Left ventricle myocardium inferior (tissue), 1 donor: Measurements from ENCODE around the gene REL. TPM values are rescaled to one million over a fixed set of nuclear protein-coding genes. Genes with fewer than 3 reads are reported as not detected.

Experiments used
- DNase-seq: peaks from one replicate; pipeline ENCODE4 v3.0.0-alpha.2; 2020
- H3K27ac ChIP-seq: fragments of 200-600 bp; replicated peaks from 2 replicates; pipeline ENCODE4 v1.8.0; 2021
- H3K27me3 ChIP-seq: fragments of 200-600 bp; 2 replicates; pipeline ENCODE4 v1.8.0; 2021; ENCODE audit warnings: low read depth
- H3K36me3 ChIP-seq: fragments of 200-600 bp; 2 replicates; pipeline ENCODE4 v1.8.0; 2021
- H3K4me1 ChIP-seq: fragments of 200-600 bp; 2 replicates; pipeline ENCODE4 v1.8.0; 2021
- H3K4me3 ChIP-seq: fragments of 200-600 bp; 2 replicates; pipeline ENCODE4 v1.8.0; 2021; ENCODE audit warnings: mild to moderate bottlenecking, moderate library complexity
- H3K9me3 ChIP-seq: fragments of 200-600 bp; replicated peaks from 2 replicates; pipeline ENCODE4 v1.8.0; 2021
- CTCF ChIP-seq: fragments of 200-600 bp; IDR thresholded peaks from 2 replicates; pipeline ENCODE4 v1.8.0; 2021; ENCODE audit warnings: antibody characterized with exemption, mild to moderate bottlenecking, borderline replicate concordance
- intact Hi-C: fragments of 100-400 bp; cut with micrococcal nuclease; formaldehyde crosslinking; loops from one replicate; pipeline ENCODE4 v1.11.0; 2022
- total RNA-seq: library from RNA; stranded (reverse); fragmentation: NEBNext Ultra II Directional; extraction: Animal tissue kit (Norgen Biotek cat#: 25700); gene quantifications from one replicate; pipeline ENCODE4 v1.2.1, GENCODE V29; 2021
- donor health status: DM: no; HTN: yes; CAD: no; lungs with severe emphysema.

REL gene
- total RNA-seq, 1 donor from 2014 or later, result 5.0 TPM

- no peak for TF ChIP-seq CTCF
- H3K27me3 ChIP-seq, result no peaks in the 10 kb centered on the region
- H3K9me3 ChIP-seq, result no peaks in the 10 kb centered on the region
- peaks cover 3% of the 10 kb centered on the region for H3K4me1 ChIP-seq
- H3K27ac ChIP-seq, result peak overlapping the region; percentile 54
- intact Hi-C loops, result no loop called here
- no peak overlapping the region for H3K4me3 ChIP-seq
- no peak for DNase-seq
- H3K36me3 ChIP-seq, result peaks cover 12% of the 10 kb centered on the region
Measured at GRCh38 chr2:60934165-60934722, 52.9 kb downstream of the REL start.

DNA sequence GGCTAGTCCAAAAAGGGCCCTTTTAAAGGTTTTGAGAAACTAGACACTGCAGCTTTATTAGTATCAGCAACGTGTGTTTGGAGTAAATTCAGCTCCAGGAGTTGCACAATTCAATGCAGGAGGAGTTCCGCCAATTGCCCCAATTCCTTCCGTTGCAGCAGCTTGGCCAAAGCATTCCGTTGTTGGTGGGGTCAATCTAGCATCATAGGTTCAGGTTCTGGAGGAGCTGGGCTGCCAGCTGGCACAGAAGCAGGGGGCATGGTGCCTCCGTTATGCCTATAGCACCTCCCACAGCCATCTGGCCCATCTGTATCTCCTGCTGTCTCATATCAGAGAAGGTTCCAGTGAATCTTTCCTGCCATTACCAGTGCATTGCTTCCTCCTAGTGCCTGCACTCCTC lies 55.4 kb downstream of the REL start:
- Histone ChIP-seq H3K4me3 (no peak overlapping the region), H3K27me3 (no peaks in the 10 kb centered on the region), H3K36me3 (peaks cover 10% of the 10 kb centered on the region), H3K27ac (no peak overlapping the region), H3K9me3 (no peaks in the 10 kb centered on the region), H3K4me1 (peaks cover 3% of the 10 kb centered on the region)
- intact Hi-C loops, result no loop called here
- DNase-seq, result no peak
- TF ChIP-seq CTCF, result no peak

- H3K9me3 ChIP-seq, result no peaks in the 10 kb centered on the region
- intact Hi-C loops, result no loop called here
- H3K27ac ChIP-seq, result no peak overlapping the region
- DNase-seq, result no peak
- H3K4me3 ChIP-seq, result no peak overlapping the region
- H3K4me1 ChIP-seq, result peaks cover 3% of the 10 kb centered on the region
- peaks cover 15% of the 10 kb centered on the region for H3K36me3 ChIP-seq
- TF ChIP-seq CTCF, result no peak
- H3K27me3 ChIP-seq, result no peaks in the 10 kb centered on the region
Measured at GRCh38 chr2:60938301-60938700, 56.9 kb downstream of the REL start.

DNA sequence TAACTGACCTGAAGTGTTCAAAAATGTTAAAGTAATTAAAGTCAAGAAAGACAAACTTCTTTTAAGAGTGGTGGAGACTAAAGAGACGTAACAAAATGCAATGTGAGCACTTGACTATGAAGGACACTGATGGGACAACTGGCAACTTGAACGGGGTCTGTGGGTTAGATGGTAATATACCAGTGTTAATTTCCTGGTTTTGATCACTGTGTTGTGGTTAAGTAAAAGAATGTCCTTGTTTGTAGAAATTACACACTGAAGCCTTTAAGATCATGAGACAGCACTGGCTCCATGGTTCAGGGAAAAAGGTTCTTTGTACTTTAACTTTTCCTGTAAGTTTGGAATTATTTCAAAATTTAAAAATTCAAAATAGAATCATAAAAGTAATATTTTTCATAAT lies 58.2 kb downstream of the REL start:
- TF ChIP-seq CTCF, result no peak
- intact Hi-C loops, result no loop called here
- H3K27ac ChIP-seq, result no peak overlapping the region
- no peaks in the 10 kb centered on the region for H3K27me3 ChIP-seq
- peaks cover 15% of the 10 kb centered on the region for H3K36me3 ChIP-seq
- H3K4me1 ChIP-seq, result peaks cover 1% of the 10 kb centered on the region
- no peaks in the 10 kb centered on the region for H3K9me3 ChIP-seq
- DNase-seq, result no peak
- H3K4me3 ChIP-seq, result no peak overlapping the region

DNA sequence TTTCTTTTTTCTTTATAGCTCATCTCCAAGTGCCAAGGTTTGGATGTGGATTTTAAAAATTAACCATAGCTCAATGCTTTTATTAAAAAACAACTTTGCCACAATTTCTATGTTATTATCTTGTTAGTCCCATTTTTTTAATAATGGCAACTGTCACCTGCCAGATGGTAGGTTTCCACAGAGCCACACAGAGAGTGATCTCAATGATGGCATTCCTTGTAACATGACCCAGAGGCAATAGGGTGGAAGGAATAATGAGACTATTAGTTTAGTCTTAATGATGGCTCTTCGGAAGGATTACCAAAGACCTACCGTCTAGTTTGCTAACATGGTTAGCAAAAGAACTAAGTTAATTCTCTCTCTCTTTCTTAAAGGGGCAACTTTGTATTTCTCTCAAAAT lies 64.0 kb downstream of the REL start:
- DNase-seq, result no peak
- no peak overlapping the region for H3K4me3 ChIP-seq
- no peaks in the 10 kb centered on the region for H3K4me1 ChIP-seq
- intact Hi-C loops, result no loop called here
- H3K27me3 ChIP-seq, result no peaks in the 10 kb centered on the region
- H3K36me3 ChIP-seq, result peaks cover 23% of the 10 kb centered on the region
- no peaks in the 10 kb centered on the region for H3K9me3 ChIP-seq
- no peak overlapping the region for H3K27ac ChIP-seq
- TF ChIP-seq CTCF, result no peak
